PFSK-1 (cell line): ENCODE data around the gene CELSR1.

ENCODE experiments used
- FOXP2 ChIP-seq: optimal IDR thresholded peaks from 2 replicates; pipeline ENCODE3; 2011; ENCODE audit warnings: borderline replicate concordance, control low read depth, inconsistent platforms; ENCODE audit not compliant: insufficient read depth; ENCODE audit errors: extremely low read length, extremely low read depth
- POLR2AphosphoS5 ChIP-seq: IDR thresholded peaks from 2 replicates; pipeline ENCODE4 v1.6.1; 2012; ENCODE audit warnings: low read depth, mild to moderate bottlenecking, control low read depth, low read length, moderate library complexity
- REST ChIP-seq, 2 experiments: IDR thresholded peaks; 2 replicates each; pipeline versions ENCODE4 v1.6.1 to v1.8.0; 2011 to 2012; ENCODE audit warnings: low read depth in 2 of 2, low read length in 2 of 2, control low read depth in 1 of 2, inconsistent platforms in 1 of 2, mild to moderate bottlenecking in 1 of 2, moderate library complexity in 1 of 2; ENCODE audit not compliant: insufficient read depth in 1 of 2
- SIN3A ChIP-seq: IDR thresholded peaks from 2 replicates; pipeline ENCODE4 v1.6.1; 2012; ENCODE audit warnings: mild to moderate bottlenecking, low read length, moderate library complexity, borderline replicate concordance; ENCODE audit not compliant: insufficient read depth
- TAF1 ChIP-seq: IDR thresholded peaks from 2 replicates; pipeline ENCODE4 v1.6.1; 2012; ENCODE audit warnings: low read length, control low read depth, borderline replicate concordance; ENCODE audit not compliant: insufficient read depth

The CELSR1 gene

GRCh38 chr22:46312056-46312455, 225.4 kb downstream of the CELSR1 start:
- no peak for TF ChIP-seq TAF1
- TF ChIP-seq POLR2AphosphoS5 = no peak
- no peak for TF ChIP-seq FOXP2
- TF ChIP-seq REST (IDR thresholded peaks at IDR 0.05; ENCODE audit: insufficient read depth in 1 of 2, low read depth in 2 of 2, low read length in 2 of 2) = no peak
- no peak for TF ChIP-seq SIN3A
